HG02571 (cell line): ENCODE results near the gene MRM3.
"Not testable (repeated sequence)": the region's sequence is repeated elsewhere in the genome, so short reads cannot be mapped to it uniquely, and the experiment has no call there.

Experiments
- ATAC-seq: cut with Tn5 transposase; IDR thresholded peaks from one replicate; pipeline ENCODE4 v1.9.1; 2021; ENCODE audit warnings: mild to moderate bottlenecking, moderate library complexity; ENCODE audit not compliant: unreplicated experiment

Gene MRM3

DNA sequence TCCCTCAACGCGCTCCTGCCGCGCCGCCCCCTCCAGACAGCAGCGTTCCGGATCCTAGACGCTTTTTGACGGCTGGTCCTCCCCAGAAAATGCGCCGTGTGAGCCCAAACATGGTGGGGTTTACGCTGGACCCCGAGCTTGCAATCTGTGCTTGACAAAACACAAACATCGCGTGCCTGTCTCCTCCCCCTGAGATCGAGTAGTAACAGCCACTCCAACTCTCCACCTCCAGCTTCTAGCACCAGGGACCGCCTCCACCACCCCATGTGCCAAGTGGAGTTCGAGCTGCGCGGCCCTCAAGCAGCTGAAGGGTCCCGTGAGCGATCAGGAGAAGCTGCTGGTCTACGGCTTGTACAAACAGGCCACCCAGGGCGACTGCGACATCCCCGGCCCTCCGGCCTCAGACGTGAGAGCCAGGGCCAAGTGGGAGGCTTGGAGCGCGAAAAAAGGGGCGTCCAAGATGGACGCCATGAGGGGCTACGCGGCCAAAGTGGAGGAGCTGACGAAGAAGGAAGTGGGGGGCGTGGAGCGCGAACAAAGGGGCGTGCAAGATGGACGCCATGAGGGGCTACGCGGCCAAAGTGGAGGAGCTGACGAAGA lies 29.4 kb upstream of the MRM3 start:
- ATAC-seq: no peak

DNA sequence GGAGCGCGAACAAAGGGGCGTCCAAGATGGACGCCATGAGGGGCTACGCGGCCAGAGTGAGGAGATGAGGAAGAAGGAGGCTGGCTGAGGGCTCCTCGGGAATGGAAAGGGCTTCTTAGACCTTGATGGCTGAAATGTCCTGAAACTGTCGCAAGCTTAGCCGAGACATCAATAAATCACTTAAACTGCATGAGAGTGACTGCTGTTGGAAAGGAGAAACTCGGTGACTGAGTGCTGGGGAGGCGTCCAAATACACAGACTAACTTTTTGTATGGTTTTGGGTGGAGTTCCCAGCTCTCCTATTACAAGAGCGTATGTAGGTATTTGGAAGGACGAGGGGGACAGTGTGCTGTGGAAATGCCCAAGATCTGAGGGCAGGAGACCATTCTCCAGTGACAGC lies 28.7 kb upstream of the MRM3 start:
- ATAC-seq: no peak

DNA sequence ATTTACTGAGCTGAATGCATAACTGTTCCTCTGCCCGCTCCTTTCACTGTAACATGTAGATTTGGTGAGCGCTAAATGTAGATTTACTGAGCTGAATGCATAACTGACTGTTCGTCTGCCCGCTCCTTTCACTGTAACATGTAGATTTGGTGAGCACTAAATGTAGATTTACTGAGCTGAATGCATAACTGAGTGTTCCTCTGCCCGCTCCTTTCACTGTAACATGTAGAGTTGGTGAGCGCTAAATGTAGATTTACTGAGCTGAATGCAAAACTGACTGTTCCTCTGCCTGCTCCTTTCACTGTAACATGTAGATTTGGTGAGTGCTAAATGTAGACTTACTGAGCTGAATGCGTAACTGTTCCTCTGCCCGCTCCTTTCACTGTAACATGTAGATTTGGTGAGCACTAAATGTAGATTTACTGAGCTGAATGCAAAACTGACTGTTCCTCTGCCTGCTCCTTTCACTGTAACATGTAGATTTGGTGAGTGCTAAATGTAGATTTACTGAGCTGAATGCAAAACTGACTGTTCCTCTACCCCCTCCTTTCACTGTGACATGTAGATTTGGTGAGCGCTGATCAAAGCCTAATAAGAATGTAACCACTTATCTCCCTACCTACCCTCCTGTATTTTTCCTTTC lies 26.7 kb upstream of the MRM3 start:
- ATAC-seq: not testable (repeated sequence)

DNA sequence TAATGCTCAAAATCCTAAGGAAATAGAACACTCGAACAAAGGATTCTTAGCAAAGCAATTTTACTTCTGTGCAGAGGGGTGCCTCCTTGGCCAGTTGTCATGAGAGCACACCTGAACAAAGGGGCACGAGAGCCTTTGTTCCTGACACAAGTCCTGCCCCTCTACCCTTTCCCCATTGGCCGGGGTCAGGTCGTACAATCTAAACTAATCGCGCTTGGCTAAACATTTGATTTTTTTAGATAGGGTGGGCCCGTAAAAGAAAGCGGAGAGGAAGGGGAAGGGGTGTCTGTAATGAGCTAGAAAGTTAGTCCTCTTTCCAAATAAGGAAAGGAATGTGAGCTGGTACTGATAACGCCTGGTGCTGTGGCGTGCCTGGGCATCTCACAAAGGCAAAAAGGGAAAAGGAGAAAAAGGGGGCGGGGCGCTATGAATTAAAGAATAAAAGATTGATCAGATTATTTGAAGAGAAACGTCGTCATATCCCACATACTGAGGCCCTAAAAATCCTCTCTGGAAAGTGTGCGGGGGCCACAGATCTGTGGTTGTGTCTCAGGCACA lies 26.1 kb upstream of the MRM3 start:
- not testable (repeated sequence) for ATAC-seq

DNA sequence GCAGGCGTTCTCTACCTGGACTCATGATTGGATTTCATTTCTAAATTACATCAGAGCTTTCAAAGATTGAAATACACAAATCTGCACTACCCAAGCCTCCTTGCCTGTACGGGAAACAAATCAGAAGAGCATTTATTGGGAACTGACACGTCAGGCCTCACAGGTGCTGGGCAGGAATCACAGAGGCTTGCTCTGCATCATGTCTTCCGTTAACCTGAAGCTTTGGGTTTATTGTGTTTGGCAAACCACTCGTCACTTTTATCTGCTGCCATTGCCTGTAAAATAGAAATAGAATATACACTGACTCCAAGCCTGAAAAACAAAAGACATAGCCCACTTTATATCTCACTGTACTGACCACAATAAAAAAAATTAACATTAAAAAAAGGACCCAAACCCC lies 22.2 kb upstream of the MRM3 start:
- ATAC-seq: no peak

DNA sequence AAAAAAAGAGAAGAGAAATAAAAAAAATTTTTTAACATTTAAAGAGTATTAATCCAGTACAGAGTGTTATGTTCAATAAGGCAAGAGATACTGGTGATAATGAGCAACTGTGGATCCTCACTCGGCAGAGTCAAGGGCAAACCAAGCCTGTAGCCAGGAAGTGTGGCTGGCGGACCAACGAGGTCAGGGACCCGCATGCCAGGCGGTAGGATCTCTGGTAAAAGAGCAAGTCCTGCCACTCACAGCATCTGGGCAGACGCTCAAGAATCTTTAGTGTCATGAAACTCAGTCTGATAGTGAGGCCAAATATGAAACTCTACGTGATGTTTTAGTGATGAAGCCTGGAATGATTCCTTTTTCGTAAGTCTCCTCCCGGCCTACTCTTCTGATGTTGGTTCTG lies 21.8 kb upstream of the MRM3 start:
- ATAC-seq: no peak

DNA sequence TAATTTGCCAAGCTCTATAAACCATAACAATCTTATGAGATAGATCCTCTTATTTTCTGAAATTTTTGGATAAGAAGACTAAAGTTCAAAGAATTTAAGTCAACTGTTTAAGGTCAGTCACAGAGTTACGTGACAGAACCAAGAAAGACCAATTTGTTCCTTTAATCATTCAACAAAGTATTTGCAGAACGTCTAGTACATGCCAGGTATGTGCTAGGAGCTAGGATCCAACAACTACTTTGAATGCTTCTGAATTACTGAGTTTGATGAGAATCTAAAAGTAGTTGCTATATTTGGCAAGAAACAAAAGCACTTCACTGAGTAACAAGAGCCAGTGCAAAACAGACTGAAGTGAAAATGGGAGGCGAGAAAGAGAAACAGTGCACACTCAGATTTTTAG lies 15.1 kb upstream of the MRM3 start:
- no peak for ATAC-seq

DNA sequence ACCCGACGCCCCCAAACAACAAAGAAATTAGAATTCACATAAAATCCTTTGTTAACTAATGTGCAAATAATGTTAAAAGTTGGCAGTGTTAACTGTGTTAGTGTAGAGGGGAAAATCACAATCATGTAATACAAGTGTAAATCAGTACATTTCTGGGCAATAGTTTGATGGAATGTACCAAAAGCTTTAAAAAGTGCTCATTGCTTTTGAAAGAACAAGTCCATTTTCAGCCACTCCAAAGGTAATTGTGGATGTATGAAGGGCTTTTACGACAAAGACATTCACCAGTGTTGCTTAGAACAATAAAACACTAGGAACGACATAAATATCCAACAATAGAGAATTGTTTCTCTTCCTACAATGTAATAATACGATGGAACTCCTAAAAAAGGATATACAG lies 9.1 kb upstream of the MRM3 start:
- no peak for ATAC-seq

DNA sequence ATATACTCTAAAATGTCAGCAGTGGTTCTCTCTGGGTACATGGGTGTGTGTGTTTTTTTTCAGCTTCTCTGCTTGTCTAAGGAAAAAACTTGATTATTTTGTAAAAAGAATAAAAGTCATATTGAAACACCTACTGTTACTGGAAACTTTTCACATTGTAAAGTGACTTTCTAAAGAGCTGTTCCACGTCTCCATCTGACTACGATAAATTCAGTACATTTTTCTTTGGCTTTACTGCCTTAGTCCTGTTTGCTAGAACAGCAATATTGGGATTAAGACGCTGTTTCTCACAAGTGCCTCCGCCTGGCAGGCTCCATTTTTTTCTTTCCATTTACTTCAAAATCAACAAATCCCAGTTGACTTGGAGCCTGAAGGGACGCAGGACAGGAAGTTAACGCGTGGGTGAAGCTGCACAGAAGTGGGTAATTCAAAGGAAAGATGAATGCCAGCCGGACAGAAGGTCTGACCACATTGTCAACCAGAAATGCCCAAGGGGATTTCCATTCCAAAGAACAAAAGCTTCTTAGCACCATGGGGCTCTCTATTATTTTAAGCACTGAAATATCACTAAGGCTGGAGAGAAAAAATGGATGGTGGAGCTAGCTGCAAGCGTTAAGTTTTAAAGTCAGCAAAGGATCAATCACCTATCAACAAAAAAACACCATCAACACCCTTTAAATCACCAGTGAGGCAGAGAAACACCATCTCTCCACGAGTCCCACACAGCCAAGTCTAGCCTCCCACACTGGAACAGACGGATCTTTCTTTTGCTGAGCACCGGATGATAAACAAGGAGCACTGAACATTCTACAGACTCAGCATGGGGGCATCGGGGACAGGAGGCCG lies 8.5 kb upstream of the MRM3 start:
- ATAC-seq: no peak

DNA sequence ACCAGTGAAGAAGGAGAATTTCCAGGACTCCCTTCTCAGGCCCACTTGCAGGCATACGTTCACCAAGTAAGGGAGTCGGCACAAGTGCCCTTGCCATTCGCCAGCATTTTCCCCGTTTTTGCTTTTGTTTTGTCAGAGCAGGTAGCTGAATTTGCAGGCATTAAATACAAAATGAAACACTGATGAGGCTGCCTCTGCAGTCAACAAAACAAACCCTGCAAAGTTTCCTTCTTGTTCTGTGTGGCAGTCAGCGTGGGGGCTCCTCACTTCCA lies 7.9 kb upstream of the MRM3 start:
- no peak for ATAC-seq

DNA sequence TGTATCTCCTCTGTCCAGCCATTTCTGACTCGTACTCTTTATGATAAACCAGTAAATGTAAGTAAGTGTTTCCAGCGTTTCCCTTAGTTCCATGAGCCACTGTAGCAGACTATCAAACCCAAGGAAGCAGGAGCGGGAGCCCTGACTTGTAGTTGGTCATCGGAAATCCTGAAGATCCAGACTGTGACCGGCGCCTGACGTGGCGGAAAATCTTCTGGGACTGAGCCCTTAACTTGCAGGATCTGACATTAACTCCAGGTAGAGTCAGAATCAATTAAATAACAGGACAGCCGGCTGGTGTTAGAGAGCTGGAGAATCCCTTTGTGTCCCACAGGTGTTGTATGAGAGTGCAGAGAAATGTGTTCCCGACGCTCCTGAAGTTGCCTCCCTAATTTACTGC lies 4.1 kb upstream of the MRM3 start:
- no peak for ATAC-seq

DNA sequence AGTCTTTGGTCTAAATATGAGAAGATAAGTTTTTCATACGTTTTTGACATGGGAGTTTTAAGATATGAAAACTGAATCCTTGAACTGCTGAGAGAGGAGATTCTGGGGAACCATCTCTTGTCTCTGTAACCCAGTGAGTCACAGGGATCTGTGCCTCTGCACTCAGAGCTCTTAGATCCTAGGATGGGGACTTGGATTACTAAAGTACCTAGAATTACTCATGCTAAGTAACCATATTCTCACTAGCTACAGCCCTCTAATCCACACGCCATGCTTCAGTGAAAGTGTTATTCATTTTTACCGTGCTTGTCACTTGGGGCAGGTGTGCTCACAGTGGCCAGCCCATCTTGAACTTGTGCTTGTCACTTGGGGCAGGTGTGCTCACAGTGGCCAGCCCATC lies 2.0 kb downstream of the MRM3 start:
- no peak for ATAC-seq

DNA sequence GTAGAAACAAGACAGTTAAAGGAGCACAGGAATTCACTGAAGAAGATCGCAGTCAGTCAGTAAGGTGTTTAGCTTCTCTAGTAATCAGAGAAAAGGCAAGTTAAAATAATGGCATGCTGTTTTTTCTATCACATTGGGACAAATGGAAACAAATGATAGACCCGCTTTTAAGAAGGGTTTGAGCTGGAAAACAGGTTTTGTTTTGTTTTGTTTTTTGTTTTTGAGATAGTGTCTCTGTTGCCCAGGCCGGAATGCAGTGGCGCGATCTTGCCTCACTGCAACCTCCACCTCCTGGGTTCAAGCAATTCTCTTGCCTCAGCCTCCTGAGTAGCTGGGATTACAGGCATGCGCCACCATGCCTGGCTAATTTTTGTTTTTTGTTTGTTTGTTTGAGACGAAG lies 3.7 kb downstream of the MRM3 start:
- ATAC-seq: not testable (repeated sequence)

DNA sequence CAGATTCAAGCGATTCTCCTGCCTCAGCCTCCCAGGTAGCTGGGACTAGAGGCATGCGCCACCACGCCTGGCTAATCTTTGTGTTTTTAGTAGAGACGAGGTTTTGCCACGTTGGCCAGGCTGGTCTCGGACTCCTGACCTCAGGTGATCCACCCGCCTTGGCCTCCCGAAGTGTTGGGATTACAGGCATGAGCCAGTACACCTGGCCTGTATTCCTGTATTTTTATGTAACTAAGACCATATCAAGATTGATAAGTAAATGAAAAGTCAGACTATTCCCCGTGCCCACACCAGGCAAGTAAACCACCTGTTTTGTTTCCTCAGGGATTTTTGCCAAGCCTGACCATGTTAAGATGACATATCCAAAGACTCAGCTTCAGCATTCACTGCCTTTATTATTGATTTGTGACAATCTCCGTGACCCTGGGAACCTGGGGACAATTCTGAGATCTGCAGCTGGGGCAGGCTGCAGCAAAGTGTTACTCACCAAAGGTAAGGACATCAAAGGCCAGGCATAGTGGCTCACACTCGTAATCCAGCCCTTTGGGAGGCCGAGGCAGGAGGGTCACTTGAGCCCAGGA lies 5.6 kb downstream of the MRM3 start:
- no peak for ATAC-seq

DNA sequence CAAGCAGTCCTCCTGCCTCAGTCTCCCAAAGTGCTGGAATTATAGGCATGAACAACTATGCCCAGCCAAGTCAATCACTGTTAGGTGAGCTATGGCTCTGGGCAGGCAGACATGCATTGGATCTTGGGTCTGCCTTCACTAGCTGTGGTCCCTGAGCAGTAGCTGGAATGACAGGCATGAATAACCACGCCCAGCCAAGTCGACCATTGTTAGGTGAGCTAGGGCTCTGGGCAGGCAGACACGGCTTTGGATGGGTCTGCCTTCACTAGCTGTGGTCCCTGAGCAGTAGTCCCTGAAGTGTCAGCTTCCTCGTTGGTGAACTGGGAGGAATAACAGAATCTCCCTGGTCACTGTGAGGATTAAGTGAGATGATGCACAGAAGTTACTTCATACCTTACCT lies 6.4 kb downstream of the MRM3 start:
- ATAC-seq: no peak

DNA sequence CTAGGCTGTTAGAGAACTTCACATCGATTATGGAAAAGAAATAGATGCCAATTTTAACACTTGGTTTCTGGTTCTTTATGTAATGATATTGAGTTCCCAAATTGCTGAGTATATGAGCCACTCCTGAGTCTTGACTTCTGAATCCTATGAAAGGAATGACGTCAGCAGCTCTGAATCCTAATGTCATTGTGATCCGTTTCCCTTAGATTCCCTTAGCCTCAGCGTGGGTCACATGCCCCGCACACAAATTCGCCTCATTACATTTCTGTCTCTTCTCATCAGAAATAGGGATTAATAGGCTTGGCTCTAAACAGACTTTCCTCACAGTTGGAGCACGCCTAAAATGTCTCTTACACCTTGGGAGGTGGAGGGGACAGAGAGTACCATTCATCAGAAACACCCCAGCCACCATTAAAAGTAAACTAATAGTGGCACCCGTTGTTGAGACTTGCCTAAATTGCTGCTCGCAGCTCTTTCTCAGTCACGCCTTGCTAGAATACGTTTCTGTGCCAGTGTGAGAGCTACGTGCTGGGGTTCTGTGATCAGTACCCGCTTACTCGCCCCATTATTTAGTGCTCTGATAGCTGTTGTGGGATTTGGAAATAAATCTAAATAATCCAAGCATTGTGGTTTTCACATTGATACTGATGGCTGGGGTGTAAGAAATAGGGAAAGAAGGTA lies 7.1 kb downstream of the MRM3 start:
- ATAC-seq: no peak

DNA sequence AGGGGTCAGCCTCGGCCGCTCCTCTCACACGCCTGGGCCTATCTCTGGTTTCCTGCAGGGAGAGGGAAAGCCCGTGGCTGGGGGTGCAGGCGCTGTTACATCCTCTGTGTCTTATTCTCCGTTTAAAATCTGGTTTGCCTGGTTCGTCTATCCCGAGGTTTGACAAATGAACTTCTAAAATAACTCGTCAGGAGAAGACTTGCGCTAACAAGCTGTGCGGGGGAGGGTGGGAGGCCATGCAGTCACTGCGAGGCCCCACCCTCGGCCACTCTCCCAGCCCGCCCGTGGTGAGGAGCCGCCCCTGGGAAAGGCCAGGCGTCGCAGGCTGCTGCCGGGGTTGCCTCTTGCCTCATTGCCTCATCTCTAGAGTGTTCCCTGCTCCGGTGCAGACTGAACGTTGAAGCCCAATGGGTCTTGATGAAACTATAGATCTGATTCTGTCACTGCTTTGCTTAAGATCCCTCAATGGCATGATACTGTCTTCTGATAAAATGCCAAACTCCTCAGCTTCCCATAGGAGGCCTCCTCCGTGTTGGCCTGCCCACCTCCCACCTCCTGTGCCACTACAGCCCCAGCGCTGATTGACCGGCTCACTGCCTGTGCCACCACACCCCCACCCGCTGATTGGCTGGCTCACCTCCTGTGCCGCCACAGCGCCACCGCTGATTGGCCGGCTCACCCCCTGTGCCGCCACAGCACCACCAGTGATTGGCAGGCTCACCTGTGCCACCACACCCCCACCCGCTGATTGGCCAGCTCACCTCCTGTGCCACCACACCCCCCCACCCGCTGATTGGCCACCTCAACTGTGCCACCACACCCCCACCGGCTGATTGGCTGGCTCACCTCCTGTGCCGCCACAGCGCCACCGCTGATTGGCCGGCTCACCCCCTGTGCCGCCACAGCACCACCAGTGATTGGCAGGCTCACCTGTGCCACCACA lies 8.0 kb downstream of the MRM3 start:
- not testable (repeated sequence) for ATAC-seq

DNA sequence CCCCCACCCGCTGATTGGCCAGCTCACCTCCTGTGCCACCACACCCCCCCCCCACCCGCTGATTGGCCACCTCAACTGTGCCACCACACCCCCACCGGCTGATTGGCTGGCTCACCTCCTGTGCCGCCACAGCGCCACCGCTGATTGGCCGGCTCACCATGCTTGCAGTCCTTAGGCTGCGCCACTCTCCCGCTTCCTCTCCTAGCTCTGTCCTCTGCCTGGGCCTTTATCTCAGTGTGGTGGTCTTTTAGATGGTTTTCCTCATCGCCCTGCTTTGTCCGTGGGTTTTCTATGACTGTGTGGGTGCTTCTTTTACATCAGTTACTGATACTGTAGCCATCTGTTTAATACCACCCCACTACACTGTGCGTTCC lies 8.7 kb downstream of the MRM3 start:
- ATAC-seq: not testable (repeated sequence)

DNA sequence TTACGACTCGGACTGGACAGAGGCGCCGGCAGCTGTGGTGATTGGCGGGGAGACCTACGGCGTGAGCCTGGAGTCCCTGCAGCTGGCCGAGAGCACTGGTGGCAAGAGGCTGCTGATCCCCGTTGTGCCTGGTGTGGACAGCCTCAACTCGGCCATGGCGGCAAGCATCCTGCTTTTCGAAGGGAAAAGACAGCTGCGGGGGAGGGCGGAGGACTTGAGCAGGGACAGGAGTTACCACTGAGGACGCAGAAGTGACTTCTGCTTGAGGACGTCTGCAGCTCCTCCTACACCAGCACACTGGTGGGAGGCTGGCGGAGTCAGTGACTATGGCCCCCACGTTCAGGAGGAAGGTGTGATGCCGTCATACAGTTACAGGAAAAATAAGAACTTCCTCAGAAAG lies 9.7 kb downstream of the MRM3 start:
- no peak for ATAC-seq

DNA sequence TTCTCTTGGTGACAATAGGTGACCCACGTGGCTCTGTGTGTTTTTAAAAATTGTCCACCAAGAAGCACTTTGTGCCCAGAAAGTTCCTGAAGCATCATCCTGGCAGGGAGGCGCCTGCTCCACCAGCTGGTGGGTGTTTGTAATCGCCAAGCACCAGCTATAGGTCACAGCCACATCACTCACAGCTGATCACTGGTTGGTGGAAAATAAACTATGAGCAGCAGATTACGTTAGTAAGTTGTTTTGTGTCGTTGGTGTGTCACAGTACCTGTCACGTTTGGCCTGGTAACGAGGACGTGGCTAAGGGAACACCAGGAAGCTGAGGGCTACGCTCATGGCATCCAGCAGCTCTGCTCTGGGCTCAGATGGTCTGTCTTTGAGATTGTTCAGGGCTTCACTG lies 10.1 kb downstream of the MRM3 start:
- ATAC-seq: no peak
